IMR-90 (cell line): ENCODE measurements around the gene FAH.

Source experiments
- ELK1 ChIP-seq: fragments of 150-350 bp; IDR thresholded peaks from 2 replicates; pipeline ENCODE4 v1.6.1; 2016; ENCODE audit warnings: low read depth, mild to moderate bottlenecking, low read length, moderate library complexity, borderline replicate concordance
- MAZ ChIP-seq: IDR thresholded peaks from 2 replicates; pipeline ENCODE4 v1.6.1; 2012; ENCODE audit warnings: low read depth, mild to moderate bottlenecking, low read length, improper control_type of control experiment, moderate library complexity, borderline replicate concordance
- POLR2A ChIP-seq: IDR thresholded peaks from 2 replicates; pipeline ENCODE4 v1.6.1; 2012; ENCODE audit warnings: mild to moderate bottlenecking, low read depth, low read length
- RAD21 ChIP-seq: IDR thresholded peaks from 2 replicates; pipeline ENCODE4 v1.6.1; 2012; ENCODE audit warnings: low read length, improper control_type of control experiment
- USF2 ChIP-seq: fragments of 150-350 bp; IDR thresholded peaks from 2 replicates; pipeline ENCODE4 v1.6.1; 2017; ENCODE audit warnings: mild to moderate bottlenecking, antibody characterized with exemption, low read length, low read depth
- TF ChIP-seq, protein P1 (sequence below): conservative IDR thresholded peaks from 2 replicates; pipeline ENCODE4 v1.5.1; 2012; ENCODE audit warnings: mild to moderate bottlenecking, low read depth, low read length, improper control_type of control experiment

DNA sequence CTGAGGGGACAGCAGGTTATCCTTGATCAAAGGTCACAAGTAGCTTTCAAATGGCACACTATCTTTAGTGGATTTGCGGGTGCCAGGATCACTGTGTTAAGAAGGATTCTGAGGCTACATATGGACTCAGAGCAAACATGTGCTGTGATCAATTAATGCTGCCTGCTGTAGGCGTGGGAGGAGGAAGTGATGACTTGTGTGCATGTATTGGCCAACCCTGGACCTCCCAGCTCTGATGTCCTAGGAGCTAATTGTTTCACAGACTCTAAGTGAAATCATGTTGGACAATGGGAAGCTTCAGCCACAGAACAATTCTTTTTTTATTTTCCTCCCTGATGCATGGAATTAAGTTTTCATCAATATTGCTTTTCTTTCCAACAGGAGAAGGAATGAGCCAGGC is 24.4 kb downstream of the FAH start:
- TF ChIP-seq, protein P1, sequence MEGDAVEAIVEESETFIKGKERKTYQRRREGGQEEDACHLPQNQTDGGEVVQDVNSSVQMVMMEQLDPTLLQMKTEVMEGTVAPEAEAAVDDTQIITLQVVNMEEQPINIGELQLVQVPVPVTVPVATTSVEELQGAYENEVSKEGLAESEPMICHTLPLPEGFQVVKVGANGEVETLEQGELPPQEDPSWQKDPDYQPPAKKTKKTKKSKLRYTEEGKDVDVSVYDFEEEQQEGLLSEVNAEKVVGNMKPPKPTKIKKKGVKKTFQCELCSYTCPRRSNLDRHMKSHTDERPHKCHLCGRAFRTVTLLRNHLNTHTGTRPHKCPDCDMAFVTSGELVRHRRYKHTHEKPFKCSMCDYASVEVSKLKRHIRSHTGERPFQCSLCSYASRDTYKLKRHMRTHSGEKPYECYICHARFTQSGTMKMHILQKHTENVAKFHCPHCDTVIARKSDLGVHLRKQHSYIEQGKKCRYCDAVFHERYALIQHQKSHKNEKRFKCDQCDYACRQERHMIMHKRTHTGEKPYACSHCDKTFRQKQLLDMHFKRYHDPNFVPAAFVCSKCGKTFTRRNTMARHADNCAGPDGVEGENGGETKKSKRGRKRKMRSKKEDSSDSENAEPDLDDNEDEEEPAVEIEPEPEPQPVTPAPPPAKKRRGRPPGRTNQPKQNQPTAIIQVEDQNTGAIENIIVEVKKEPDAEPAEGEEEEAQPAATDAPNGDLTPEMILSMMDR = no peak
- no peak for TF ChIP-seq ELK1
- TF ChIP-seq POLR2A = no peak
- TF ChIP-seq MAZ = no peak
- no peak for TF ChIP-seq RAD21
- TF ChIP-seq USF2 = no peak
